ENCODE measurements around the gene DGCR2.

DNA sequence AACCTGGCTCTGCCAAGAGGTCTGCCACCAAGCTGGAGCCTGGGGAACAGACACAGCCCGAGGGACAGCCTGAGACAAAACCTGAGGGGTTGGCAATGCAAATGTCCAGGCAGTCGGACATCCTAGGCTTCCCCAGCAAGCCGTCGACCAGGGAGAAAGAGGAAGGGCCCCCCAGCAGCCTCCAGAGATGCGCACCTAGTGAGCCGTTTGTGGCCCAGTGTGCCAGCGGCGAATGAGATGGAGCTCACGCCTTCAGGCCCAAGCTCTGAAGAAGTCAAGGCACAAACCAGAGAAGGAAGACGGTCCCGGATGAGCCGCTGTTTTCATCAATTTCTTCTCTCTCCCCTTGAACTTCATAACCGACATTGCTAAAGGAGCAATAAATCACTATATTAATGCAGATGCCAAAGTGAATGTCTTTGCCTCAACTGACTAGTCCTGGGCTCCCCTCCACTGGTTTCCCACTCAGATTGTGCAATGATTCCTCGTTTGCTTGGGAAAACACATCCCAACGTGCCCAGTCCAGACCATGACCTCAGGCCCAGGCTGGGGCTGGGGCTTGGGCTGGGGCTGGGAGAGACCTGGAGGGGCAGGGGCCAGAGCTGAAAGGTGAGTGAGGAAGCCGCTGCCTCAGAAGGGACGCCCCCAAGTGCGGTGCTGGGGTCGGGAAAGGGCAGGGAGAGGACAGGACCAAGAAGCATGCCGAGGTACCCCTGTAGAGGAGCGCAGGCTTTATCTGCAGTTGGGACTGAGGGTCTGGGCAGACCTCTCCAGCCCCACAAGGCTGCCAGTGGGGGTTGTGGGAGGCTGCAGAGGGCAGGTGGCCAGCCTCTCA is 3.5 kb upstream of the DGCR2 start:
- TF ChIP-seq EZH2phosphoT487 (IDR thresholded peaks at IDR 0.05; ENCODE audit: insufficient read depth, low read depth), result no peak
- TF ChIP-seq EZH2 (IDR thresholded peaks at IDR 0.05; ENCODE audit: insufficient read depth, poor library complexity, severe bottlenecking), result no peak

All from GM23248 (cell line).